OCI-LY1 (cell line): ENCODE measurements around the gene PPP1R9A.

Experiments used
- CTCF ChIP-seq: fragments of 200-600 bp; sonication (generic), shearing (Covaris generic); IDR thresholded peaks from 2 replicates; pipeline ENCODE4 v1.5.1; 2017; ENCODE audit warnings: mild to moderate bottlenecking, antibody characterized with exemption, low read length, moderate library complexity, mixed read lengths
- EZH2 ChIP-seq: fragments of 200-600 bp; sonication (generic), shearing (Covaris generic); IDR thresholded peaks from 2 replicates; pipeline ENCODE4 v1.8.0; 2017; ENCODE audit warnings: borderline replicate concordance, mixed run types, mild to moderate bottlenecking, antibody characterized with exemption, low read length, moderate library complexity, mixed read lengths

GRCh38 chr7:95290166-95290830 lies 382.9 kb downstream of the PPP1R9A start:
- TF ChIP-seq EZH2 (no peak), CTCF (no peak)
